Stimulated activated CD8-positive, alpha-beta memory T cell treated with anti-CD3 and anti-CD28 coated beads, Interleukin-7, amount 100 ng/mL, for 48 hours (primary cell): Measurements from ENCODE around the gene PPARA.

Experiments
- DNase-seq, 2 donors: peaks; one replicate each; pipeline ENCODE4 v3.0.0-alpha.2; 2020; ENCODE audit warnings: low read depth in 1 of 2; ENCODE audit errors: extremely low read depth in 1 of 2

The PPARA gene

GRCh38 chr22:46269564-46269963 is 119.2 kb downstream of the PPARA start:
- DNase-seq = no peak

- DNase-seq = no peak
These were observed 121.9 kb downstream of the PPARA start for GRCh38 chr22:46272196-46272595.

DNA sequence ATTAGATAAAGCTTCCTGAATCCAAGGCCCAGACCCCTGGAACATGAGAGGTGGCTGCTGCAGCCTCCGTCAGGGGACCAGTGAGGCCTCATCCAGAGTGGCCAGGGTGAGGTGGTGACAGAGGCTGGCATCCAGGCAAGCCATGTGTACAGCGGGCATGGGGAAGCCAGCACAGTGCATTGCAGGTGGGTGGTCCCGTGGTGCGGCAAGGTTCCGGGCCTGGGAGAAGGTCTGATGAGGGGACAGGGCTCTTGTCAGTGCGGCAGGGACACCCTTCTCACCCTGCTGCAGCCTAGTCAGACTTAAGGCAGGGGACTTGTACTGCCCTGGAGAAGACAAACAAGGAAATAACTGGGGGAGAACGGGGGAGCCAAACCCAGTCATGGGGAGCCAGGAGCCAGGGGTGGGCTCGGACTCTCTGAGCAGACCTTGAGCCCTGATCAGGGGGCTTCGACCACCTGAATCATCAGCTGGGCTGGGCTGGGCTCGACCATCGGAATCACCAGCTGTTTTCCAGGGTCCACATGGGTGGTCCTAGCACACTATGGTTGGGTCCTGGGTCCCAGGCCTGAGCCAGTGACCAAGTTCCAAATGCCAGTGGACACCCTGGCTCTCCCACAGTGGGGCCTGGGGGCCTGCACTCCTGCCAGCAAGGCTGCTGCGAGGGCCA is 122.6 kb downstream of the PPARA start:
- DNase-seq = no peak

DNA sequence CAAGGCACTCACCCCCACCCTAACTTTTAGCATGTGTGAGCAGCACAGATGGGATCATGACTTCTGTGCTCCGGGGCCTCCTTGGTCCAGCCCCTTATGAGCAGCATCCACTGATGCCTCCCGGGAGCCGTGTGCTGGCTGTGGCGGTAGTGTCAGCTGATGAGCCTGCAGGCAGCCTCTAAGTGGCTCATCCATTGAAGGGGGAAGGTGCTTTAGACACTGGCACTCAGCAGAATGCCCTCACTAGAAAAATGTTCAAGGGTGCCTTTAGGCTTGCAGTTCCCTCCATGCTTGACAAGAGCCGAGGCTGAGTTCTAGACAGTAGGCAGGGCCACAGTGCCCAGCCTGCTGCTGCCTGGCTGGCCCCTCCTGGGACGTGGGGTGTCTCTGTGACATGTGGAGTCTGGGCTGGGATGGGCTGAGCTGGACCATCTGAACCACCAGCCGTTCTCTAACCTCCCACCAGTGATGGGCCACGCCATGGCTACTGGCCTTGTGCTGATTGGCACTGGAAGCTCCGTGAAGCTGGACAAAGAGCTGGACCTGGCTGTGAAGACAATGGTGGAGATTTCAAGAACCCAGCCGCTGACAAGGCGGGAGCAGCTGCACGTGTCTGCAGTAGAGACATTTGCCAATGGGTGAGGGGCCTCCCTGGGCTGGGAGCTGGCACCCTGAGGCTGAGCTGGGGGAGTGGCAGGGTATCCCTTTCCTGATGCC is 123.3 kb downstream of the PPARA start:
- DNase-seq = no peak

DNA sequence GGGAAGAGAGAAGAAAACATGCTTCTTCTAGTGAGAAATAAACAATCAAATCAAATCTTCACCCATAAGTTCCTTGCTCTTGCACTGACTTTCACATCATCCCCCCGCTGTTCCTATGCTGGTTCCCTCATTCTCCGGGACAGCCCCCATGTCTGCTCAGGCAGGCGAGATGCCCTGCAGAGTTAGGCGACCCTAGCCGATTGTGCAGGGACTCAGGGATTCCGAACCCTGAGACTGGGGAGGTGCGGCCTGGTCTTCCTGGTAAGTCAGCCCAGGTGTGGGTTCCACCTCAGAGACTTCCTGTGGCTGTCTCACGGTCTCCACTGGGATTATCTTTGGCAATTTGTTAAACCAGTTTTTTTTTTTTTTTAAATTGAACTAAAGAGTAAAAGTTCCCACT is 124.1 kb downstream of the PPARA start:
- DNase-seq = no peak

GRCh38 chr22:46275455-46276122 is 125.3 kb downstream of the PPARA start:
- DNase-seq = no peak

GRCh38 chr22:46276563-46276962 is 126.2 kb downstream of the PPARA start:
- no peak for DNase-seq

GRCh38 chr22:46278656-46279645 is 128.6 kb downstream of the PPARA start:
- no peak for DNase-seq

DNA sequence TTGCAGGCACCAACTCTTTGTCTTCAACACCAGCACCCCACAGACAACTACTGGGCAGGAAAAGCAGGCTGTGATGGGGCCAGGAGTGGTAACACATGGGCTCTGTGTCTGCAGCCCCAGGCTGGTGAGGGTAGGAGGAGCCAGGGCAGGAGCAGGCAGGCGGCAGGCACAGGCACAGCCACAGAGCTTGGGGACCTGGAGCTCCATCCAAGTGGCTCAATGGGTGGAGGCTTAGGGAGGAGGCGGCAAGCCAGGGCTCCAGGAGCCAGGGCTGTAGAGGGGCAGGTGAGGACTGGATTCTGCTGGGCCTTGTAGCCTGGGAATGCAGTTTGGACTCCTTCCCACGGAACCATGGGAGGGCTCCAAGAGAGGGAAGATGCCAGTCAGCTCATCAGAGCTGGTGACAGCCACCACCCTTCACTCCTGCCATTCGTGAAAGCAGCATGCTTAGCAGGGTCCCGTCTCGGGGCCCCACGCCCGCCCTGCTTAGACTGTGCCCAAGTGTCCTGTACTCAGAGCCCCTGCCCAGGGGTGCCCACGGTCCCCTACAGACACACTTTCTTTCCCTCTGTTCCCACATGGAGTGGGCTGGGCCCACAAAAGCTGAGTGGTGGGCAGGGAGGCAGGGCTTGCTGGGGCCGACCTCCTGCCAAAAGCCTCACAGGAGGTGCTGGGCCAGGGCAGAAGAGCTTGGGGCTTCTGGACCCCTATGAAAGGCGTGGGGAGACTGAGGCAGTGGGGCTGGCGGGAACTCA is 129.9 kb downstream of the PPARA start:
- DNase-seq = no peak

GRCh38 chr22:46280999-46281623 is 130.8 kb downstream of the PPARA start:
- DNase-seq = no peak

DNA sequence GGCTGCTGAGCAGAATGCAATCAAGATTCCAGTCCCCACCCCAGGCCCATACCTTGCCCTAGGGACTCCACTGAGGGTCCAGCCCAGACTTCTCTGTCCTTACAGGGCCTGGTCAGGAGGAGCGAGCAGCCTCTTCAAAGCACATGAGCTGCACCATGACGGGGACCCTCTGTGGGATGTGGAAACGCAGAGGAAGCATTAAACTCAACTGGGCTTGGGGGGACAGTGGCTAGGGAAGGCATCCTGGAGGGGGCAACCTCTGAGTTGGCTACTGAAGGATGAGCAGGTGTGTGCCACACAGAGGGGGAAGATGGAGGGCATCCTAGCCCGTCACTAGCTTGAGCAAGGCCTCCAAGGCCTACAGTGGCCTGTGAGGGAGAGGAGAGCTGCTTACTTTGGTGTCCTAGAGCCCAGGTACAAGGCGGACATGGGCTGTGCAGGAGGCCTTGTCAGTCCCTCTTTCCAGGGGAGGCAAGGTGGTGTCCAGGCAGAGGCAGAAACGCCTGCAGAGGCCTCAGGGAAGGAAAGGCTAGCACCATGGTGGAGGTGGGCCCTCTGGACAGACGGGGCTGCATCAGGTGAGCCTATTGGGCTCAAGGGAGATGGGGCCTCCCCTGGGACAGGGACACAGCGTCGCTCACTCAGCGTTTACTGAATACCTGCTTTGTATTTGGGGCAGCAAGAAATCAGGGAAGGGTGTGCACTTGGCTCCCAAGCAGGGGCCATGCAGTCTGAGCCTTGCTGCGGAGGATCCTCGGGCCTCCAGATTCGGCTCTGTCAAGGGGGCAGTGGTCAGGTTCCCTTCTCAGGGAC is 131.7 kb downstream of the PPARA start:
- DNase-seq = no peak

GRCh38 chr22:46286006-46286405 is 135.7 kb downstream of the PPARA start:
- DNase-seq = no peak

- no peak for DNase-seq
These were observed 136.9 kb downstream of the PPARA start for GRCh38 chr22:46286941-46287872.

GRCh38 chr22:46287873-46288751 is 137.8 kb downstream of the PPARA start:
- DNase-seq = peak in 1 of 2 donors; percentile 39

- DNase-seq = no peak
These were observed 138.5 kb downstream of the PPARA start for GRCh38 chr22:46288846-46289243.

GRCh38 chr22:46289244-46289891 is 139.0 kb downstream of the PPARA start:
- no peak for DNase-seq
